Measurements from ENCODE around the gene TRAFD1. TPM values are rescaled to one million over a fixed set of nuclear protein-coding genes. Genes with fewer than 3 reads are reported as not detected.
A peak's percentile ranks its signal among the peaks of the same experiment; 100 is the strongest.

TRAFD1 gene
- polyA plus RNA-seq, 1 donor from 2014 or later: 73.0 TPM

- H3K9me3 Mint-ChIP-seq: no peaks in the 10 kb centered on the region
- H3K36me3 Mint-ChIP-seq: peaks cover 10% of the 10 kb centered on the region
- H3K27me3 Mint-ChIP-seq: no peaks in the 10 kb centered on the region
- H3K27ac Mint-ChIP-seq: peak overlapping the region in 1 of 3 donors; percentile 4
- no peak overlapping the region for H3K4me3 Mint-ChIP-seq
- peaks cover 0 to 11% (median 9%) of the 10 kb centered on the region in 3 donors for H3K4me1 Mint-ChIP-seq
Measured at GRCh38 chr12:112170971-112171596, 45.7 kb downstream of the TRAFD1 start.

- no peaks in the 10 kb centered on the region for H3K9me3 Mint-ChIP-seq
- H3K4me1 Mint-ChIP-seq: peaks cover 0 to 11% (median 9%) of the 10 kb centered on the region in 3 donors
- no peaks in the 10 kb centered on the region for H3K27me3 Mint-ChIP-seq
- no peak overlapping the region for H3K4me3 Mint-ChIP-seq
- peaks cover 10% of the 10 kb centered on the region for H3K36me3 Mint-ChIP-seq
- H3K27ac Mint-ChIP-seq: peak overlapping the region in 1 of 3 donors; percentile 25
Measured at GRCh38 chr12:112172556-112173324, 47.4 kb downstream of the TRAFD1 start.

- peaks cover 14% of the 10 kb centered on the region for H3K36me3 Mint-ChIP-seq
- no peaks in the 10 kb centered on the region for H3K27me3 Mint-ChIP-seq
- H3K9me3 Mint-ChIP-seq: no peaks in the 10 kb centered on the region
- peak overlapping the region in 1 of 3 donors; percentile 86 for H3K27ac Mint-ChIP-seq
- H3K4me3 Mint-ChIP-seq: no peak overlapping the region
- peaks cover 0 to 5% (median under 1%) of the 10 kb centered on the region in 3 donors for H3K4me1 Mint-ChIP-seq
Measured at GRCh38 chr12:112175361-112176155, 50.2 kb downstream of the TRAFD1 start.

- Mint-ChIP-seq H3K27me3 (no peaks in the 10 kb centered on the region), H3K9me3 (no peaks in the 10 kb centered on the region), H3K4me3 (no peak overlapping the region), H3K27ac (no peak overlapping the region), H3K36me3 (peaks cover 14% of the 10 kb centered on the region), H3K4me1 (peaks cover 0 to 2% (median 0%) of the 10 kb centered on the region in 3 donors)
Measured at GRCh38 chr12:112176321-112177010, 51.1 kb downstream of the TRAFD1 start.

- Mint-ChIP-seq H3K36me3 (peaks cover 11% of the 10 kb centered on the region), H3K27ac (no peak overlapping the region), H3K4me1 (no peaks in the 10 kb centered on the region), H3K9me3 (no peaks in the 10 kb centered on the region), H3K4me3 (no peak overlapping the region), H3K27me3 (no peaks in the 10 kb centered on the region)
Measured at GRCh38 chr12:112178796-112179195, 53.4 kb downstream of the TRAFD1 start.

- H3K27ac Mint-ChIP-seq: no peak overlapping the region
- no peaks in the 10 kb centered on the region for H3K27me3 Mint-ChIP-seq
- H3K36me3 Mint-ChIP-seq: peaks cover 11% of the 10 kb centered on the region
Measured at GRCh38 chr12:112179341-112179740, 54.0 kb downstream of the TRAFD1 start.

GRCh38 chr12:112179916-112180315 is 54.6 kb downstream of the TRAFD1 start:
- no peaks in the 10 kb centered on the region for H3K27me3 Mint-ChIP-seq
- H3K4me1 Mint-ChIP-seq: no peaks in the 10 kb centered on the region
- H3K9me3 Mint-ChIP-seq: no peaks in the 10 kb centered on the region
- no peak overlapping the region for H3K4me3 Mint-ChIP-seq
- H3K27ac Mint-ChIP-seq: no peak overlapping the region
- peaks cover 8% of the 10 kb centered on the region for H3K36me3 Mint-ChIP-seq

More at GRCh38 chr12:112179341-112179740, 54.0 kb downstream of the TRAFD1 start:
- Mint-ChIP-seq H3K4me3 (no peak overlapping the region), H3K4me1 (no peaks in the 10 kb centered on the region), H3K9me3 (no peaks in the 10 kb centered on the region)

GRCh38 chr12:112180422-112180821 is 55.1 kb downstream of the TRAFD1 start:
- Mint-ChIP-seq H3K36me3 (peaks cover 7% of the 10 kb centered on the region), H3K27ac (no peak overlapping the region), H3K4me1 (no peaks in the 10 kb centered on the region), H3K4me3 (peak overlapping the region in 1 of 4 donors; percentile 7), H3K27me3 (no peaks in the 10 kb centered on the region), H3K9me3 (no peaks in the 10 kb centered on the region)

- no peaks in the 10 kb centered on the region for H3K9me3 Mint-ChIP-seq
- no peak overlapping the region for H3K27ac Mint-ChIP-seq
- H3K4me1 Mint-ChIP-seq: no peaks in the 10 kb centered on the region
- H3K4me3 Mint-ChIP-seq: no peak overlapping the region
- H3K27me3 Mint-ChIP-seq: no peaks in the 10 kb centered on the region
- peaks cover 4% of the 10 kb centered on the region for H3K36me3 Mint-ChIP-seq
Measured at GRCh38 chr12:112182499-112182898, 57.1 kb downstream of the TRAFD1 start.

- Mint-ChIP-seq H3K27me3 (no peaks in the 10 kb centered on the region), H3K36me3 (peaks cover 4% of the 10 kb centered on the region), H3K27ac (peak overlapping the region in 1 of 3 donors; percentile 7), H3K9me3 (no peaks in the 10 kb centered on the region), H3K4me3 (no peak overlapping the region), H3K4me1 (no peaks in the 10 kb centered on the region)
Measured at GRCh38 chr12:112183141-112184021, 58.0 kb downstream of the TRAFD1 start.

GRCh38 chr12:112184056-112184887 is 58.9 kb downstream of the TRAFD1 start:
- Mint-ChIP-seq H3K4me3 (no peak overlapping the region), H3K9me3 (no peaks in the 10 kb centered on the region), H3K27ac (no peak overlapping the region), H3K4me1 (no peaks in the 10 kb centered on the region), H3K36me3 (no peaks in the 10 kb centered on the region), H3K27me3 (no peaks in the 10 kb centered on the region)

- Mint-ChIP-seq H3K27ac (no peak overlapping the region), H3K36me3 (peaks cover 3% of the 10 kb centered on the region), H3K4me1 (no peaks in the 10 kb centered on the region), H3K4me3 (no peak overlapping the region), H3K9me3 (no peaks in the 10 kb centered on the region), H3K27me3 (no peaks in the 10 kb centered on the region)
Measured at GRCh38 chr12:112185093-112185923, 59.9 kb downstream of the TRAFD1 start.
